Stimulated activated CD8-positive, alpha-beta memory T cell treated with anti-CD3 and anti-CD28 coated beads, Interleukin-7, amount 100 ng/mL, for 1 hour (primary cell): ENCODE measurements around the gene MKLN1.

Experiments
- DNase-seq, 2 donors: peaks; one replicate each; pipeline ENCODE4 v3.0.0-alpha.2; 2020; ENCODE audit warnings: low read depth in 2 of 2

Gene MKLN1

DNA sequence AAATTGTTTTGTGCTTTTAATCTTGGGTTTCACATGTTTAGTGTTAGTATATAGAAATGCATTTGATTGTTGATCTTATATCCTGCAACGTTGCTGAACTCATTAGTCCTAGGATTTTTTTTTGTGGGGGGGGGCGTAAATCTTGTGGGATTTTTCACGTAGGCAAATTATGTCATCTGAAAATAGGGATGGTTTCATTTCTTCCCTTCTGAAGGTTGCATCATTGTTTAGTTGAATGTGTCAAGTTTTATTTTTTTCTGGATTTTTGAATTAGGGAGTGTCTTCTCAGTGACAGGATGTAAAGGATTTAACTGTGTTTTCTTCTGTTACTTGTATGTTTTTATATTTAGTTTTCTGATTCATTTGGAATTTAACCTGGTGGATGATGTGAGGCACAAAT lies 26.7 kb downstream of the MKLN1 start:
- no peak for DNase-seq

GRCh38 chr7:131355917-131356777 lies 28.5 kb downstream of the MKLN1 start:
- DNase-seq, result no peak

DNA sequence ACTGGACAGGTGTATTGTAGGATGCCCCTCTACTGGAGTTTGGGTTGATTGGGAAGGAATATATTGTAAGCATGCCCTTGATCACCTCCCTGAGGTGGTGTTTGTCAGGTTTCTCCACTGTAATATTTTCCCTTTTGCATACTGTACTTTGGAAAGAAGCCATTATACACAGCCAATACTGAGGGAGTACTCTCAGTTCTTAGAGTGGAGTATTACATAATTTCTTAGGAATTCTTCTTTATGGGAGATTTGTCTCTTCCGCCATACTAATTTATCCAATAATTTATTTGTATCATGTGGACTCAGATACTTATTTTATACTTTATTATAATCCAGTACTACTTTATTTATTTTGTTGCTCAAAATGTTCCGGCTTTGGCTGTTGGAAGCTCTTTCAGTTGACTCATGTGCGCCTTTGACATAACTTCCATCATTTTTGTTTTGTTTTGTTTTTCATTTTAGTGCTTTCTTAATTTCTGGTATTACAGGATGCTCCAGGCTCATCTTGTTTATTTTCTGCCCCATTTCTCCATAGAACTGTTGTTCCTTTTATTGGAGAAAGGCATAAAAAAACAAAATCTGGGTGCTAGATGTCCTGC lies 29.7 kb downstream of the MKLN1 start:
- DNase-seq, result no peak

GRCh38 chr7:131358636-131359035 lies 31.0 kb downstream of the MKLN1 start:
- DNase-seq, result no peak

GRCh38 chr7:131359136-131359776 lies 31.6 kb downstream of the MKLN1 start:
- no peak for DNase-seq

- DNase-seq, result no peak
Measured at GRCh38 chr7:131363719-131364118, 36.0 kb downstream of the MKLN1 start.

DNA sequence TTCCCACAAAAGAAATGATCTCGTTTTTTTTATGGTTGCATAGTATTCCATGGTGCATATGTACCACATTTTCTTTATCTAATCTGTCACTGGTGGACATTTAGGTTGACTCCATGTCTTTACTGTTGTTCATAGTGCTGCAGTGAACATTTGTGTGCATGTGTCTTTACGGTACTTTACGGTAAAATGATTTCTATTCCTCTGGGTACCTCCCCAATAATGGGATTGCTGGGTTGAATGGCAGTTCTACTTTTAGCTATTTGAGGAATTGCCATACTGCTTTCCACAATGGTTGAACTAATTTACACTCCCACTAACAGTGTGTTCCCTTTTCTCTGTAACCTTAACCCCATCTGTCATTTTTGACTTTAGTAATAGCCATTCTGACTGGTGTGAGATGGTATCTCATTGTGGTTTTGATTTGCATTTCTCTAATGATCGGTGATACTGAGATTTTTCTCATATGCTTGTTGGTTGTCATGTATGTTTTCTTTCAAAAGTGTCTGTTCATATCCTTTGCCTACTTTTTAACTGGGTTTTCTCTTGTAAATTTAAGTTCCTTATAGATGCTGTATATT lies 37.2 kb downstream of the MKLN1 start:
- DNase-seq, result no peak

- no peak for DNase-seq
Measured at GRCh38 chr7:131365838-131366237, 38.2 kb downstream of the MKLN1 start.

GRCh38 chr7:131369354-131369753 lies 41.7 kb downstream of the MKLN1 start:
- no peak for DNase-seq

DNA sequence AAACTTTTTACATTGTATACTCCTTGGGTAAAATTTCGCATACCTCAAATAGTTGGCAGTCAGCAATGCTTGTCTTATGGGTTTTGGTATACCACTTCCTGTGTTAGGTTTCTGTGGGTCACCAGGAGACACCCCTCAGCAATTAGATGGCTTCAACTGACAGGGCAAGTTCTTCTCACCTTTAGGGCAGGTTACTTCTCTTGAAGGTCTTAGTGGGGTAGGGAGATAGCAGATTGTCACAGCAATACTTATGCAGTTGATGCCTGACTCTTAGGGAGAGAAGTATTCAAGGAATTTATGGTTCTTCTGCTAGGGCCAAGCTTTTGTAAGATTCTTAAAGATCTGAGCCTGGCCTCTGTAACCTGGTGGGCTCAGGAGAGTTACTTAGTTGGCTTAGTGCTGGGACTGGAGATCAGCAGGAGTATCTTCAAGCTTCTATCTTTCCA lies 42.9 kb downstream of the MKLN1 start:
- DNase-seq, result no peak

- no peak for DNase-seq
Measured at GRCh38 chr7:131371411-131371810, 43.7 kb downstream of the MKLN1 start.

DNA sequence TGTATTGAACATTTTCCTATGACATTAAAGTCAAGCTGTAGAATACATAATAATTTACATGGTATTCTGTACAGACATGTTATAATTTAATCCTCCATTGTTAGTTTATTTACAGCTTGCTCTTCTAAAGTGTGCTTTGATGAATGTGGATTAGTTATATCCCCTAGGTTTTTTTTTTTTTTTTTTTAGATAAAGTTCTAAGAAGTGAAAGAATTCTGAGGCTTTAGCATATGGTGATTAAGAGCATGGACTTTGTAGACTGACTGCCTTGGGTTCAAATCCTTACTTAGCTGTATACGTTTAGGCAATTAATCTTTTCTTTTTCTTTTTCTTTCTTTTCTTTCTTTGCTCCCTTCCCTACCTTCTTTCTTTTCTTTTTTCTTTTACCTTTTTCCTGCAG lies 44.9 kb downstream of the MKLN1 start:
- no peak for DNase-seq

GRCh38 chr7:131374821-131375220 lies 47.1 kb downstream of the MKLN1 start:
- DNase-seq, result no peak

- DNase-seq, result no peak
Measured at GRCh38 chr7:131381069-131381838, 53.6 kb downstream of the MKLN1 start.

DNA sequence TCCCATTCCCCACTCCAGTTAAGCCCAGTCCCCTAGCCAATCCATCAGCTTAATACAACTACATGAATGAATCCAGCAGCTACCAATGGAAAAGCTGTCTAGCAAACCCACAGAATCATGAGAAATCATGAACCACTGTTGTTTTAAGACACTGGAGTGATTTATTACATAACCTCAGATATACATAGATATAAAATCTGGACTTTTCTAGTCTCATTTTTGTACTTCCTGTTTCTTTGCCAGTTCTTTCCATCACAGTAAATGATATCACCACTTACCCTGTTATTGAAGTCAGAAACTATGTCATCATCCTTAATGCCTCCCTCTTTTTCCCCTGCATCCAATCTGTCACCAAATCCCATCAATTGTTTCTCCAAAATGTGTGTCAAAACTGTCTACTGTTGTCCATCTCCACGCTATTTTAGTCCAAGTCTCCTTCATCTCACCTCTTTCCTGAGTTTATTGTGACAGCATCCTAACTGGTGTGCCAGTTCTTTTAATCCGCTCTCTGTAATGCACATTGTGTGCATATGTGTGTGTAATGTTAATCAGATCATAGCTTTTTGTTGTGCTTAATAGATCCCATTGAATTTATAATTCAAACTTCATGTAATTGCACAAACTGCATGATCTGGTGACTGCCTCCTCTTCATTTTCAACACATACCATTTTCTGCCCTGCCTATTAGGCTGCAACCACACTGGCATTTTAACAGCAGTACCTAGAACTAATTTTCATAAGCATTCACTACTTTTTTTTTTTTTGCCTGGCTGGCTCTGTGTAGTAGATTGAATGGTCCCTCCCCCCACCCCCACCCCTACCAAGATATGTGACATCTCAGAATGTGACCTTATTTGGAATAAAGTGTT lies 56.0 kb downstream of the MKLN1 start:
- DNase-seq, result no peak

- DNase-seq, result no peak
Measured at GRCh38 chr7:131384286-131384635, 56.6 kb downstream of the MKLN1 start.

GRCh38 chr7:131385039-131385605 lies 57.4 kb downstream of the MKLN1 start:
- no peak for DNase-seq

GRCh38 chr7:131388126-131388525 lies 60.5 kb downstream of the MKLN1 start:
- DNase-seq, result no peak

- DNase-seq, result no peak
Measured at GRCh38 chr7:131390275-131390674, 62.6 kb downstream of the MKLN1 start.

DNA sequence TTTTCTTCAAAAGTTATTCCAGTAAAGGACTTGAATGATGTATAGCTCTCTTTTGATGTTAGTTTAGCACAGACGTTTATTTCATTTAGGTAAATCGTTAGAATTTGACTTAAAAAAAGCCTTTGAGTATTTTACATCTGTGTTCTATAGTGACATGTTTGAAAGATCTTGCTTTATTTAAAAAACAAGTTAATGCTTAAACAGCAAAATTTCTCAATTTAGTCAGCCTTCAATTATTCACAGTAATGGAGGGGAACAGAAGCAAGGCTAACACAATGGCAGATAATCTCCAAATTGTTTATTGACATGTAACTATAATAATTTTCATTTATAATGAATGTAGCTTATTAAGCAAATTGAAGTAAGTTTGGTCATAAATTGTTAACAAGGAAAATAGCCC lies 63.5 kb downstream of the MKLN1 start:
- no peak for DNase-seq
